Measurements from ENCODE around the gene TTC32.

The TTC32 gene

DNA sequence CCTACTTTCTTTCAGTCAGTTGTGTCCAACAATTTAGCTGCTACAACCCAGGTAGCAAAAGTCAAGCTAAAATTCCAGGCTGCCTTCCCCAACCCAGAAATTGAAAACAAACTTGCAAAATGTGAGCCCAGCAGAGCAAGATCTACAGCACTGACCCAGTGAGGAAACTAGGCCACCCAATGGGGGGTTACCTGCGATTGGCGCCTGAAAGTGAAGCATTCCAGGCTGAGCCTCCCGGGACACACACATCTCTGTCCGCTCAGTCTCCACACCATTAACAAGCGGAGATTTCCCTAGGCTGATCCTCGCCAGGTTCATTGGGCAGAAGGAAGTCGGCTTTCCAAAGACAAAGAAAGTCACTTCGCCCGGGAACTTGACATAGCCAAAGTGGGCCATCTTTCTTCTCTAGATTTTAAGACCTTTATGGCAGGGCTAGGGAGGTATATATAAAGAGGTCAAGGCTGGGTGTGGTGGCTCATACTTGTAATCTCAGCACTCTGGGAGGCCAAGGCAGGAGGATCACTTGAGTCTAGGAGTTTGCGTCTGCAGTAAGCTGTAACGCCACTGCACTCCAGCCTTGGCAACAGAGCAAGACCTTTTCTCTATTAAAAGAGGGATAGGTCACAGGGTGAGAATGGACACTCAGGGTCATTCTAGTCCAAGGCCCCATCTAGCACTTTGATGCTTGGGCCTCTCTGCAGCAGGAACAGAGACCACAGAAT, 53.6 kb downstream of the TTC32 start:
- no peak for DNase-seq

DNA sequence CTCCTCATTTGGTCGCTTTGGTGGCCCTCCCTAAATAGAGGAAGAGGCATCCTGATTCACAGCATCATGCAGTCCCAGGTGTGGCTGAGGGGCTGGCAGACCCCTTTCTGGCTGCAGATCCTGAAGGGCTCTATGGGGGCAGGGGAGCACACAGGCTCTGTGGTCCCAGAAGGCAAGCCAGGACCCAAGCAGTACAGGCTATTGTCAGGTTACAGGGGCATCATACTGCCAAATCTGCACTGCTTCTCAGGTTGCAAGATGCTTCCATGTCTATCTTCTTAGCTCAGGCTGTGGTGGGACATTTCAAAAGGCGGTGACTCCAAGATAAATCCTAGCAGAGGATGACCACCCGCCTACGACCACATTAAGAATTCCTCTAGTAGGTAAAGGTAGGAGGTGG, 54.3 kb downstream of the TTC32 start:
- no peak for DNase-seq
